HG02623 (cell line): Measurements from ENCODE around the gene PINK1.
"Not testable (repeated sequence)": the region's sequence is repeated elsewhere in the genome, so short reads cannot be mapped to it uniquely, and the experiment has no call there.

Source experiments
- ATAC-seq: cut with Tn5 transposase; IDR thresholded peaks from one replicate; pipeline ENCODE4 v1.9.1; 2021; ENCODE audit warnings: moderate library complexity; ENCODE audit not compliant: unreplicated experiment

PINK1 gene

DNA sequence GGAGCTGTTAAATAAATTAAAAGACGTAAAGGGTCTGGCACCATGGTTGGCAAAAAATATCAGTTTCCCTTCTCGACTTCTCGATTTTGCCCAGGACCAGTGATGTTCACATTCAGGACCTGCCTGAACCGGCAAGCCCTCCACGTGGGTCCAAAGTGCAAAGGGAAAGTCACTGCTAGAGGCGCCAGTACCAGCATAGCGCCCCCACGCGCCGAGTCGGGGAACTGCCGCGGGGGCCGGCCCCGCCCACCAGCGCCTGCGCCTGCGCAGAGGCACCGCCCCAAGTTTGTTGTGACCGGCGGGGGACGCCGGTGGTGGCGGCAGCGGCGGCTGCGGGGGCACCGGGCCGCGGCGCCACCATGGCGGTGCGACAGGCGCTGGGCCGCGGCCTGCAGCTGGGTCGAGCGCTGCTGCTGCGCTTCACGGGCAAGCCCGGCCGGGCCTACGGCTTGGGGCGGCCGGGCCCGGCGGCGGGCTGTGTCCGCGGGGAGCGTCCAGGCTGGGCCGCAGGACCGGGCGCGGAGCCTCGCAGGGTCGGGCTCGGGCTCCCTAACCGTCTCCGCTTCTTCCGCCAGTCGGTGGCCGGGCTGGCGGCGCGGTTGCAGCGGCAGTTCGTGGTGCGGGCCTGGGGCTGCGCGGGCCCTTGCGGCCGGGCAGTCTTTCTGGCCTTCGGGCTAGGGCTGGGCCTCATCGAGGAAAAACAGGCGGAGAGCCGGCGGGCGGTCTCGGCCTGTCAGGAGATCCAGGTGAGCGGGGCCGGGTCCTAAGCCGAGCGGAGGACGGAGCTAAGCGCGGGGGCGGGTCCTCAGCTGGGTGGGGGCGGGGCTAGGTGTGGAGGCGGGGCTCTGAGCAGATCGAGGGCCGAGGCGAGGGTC, at the start of gene PINK1:
PINK1 (plus strand) TSS at position 269 of the 875 bp plus-strand sequence; CDS start at position 360, 91 bp downstream.
- ATAC-seq = peak; percentile 57

DNA sequence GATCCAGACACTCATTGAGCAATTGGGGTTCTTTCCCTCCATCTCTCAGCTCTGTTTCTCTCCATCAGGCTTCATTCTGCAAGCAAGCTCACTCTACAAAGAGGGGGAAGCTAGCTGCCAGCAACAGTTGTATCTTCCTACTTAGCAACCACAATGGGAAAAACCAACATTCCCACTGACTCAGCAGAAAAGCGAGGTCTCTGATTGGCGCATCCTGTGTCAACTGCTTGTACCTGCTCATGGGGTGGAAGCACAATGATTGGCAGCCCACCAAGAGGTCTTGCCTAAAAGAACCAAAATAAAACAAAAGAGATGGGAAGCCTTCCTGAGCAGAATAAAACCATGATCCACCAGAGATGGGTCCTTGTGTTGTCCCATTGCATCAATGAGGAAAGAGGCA, 48.4 kb upstream of the PINK1 start:
- ATAC-seq = no peak

DNA sequence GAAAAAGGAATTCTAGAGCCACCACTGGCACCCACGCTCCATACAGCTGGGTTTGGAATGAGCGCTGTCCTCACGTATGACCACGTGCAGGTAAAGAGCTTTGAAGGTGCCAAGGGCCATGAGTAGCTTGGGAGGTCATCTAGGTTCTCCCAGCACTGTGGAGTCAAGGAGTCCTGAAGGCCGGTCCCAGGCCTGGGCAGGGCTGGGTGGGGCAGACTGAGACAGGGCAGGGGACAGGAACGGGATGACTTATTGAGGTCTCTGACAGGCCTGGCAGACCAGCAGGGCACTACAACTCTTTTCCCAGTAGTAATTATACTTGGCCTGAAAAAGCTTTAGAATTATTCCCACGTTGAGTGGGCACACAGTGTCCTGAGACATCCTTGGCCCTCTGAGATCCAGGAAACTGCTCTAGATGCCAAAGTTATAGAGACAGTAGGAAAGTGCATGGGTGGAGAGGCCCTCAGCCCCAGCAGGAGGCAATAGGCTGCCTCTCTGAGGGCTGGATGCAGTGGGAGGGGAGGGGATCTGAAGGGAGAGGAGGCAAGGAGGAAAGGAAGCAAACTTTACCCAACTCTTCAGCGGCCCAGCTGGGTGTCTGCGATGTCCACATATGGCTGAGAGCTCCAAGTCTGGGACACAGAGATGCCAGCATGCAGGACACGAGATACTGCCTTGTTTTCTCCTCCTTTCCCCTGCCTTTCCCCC, 46.2 kb upstream of the PINK1 start:
- no peak for ATAC-seq

DNA sequence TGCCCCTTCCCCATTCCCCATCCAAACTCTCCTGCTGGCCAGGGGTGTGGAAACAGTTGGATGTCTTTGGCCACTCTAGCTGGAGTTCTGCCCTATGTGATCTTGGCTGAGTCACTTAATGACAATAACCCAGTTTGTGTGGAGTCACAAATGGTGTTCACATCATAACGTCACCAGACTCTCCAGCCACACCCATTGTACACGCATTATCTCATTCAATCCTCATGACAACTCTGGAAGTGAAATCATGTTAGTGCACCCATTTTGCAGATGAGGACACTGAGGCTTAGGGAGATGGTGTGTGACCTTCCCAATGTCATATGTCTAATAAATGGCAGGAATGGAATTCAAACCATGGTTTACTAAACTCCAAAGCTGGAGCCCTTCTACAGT, 45.6 kb upstream of the PINK1 start:
- no peak for ATAC-seq

DNA sequence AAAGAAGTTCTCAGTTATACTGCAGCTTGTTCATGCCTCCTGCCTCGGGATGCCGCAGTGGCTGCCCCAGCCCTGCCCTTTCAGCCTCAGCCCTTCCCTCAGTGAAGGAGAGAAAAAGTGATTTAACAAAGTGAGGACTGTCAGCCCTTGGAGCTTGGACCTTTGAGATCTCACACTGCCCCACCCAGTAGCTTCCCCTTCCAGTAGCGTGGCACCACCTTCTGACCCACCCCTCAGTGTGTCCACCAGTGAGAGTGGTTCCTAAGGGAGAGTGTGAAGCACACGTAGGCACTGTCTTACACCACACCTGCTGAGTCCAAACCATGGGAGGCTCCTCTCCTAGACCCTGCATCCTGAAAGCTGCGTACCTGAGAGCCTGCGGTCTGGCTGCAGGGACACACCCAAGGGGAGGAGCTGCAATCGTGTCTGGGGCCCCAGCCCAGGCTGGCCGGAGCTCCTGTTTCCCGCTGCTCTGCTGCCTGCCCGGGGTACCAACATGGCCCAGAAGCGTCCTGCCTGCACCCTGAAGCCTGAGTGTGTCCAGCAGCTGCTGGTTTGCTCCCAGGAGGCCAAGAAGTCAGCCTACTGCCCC, 44.5 kb upstream of the PINK1 start, which contains the start of gene CDA:
CDA (plus strand) TSS at position 464 of the 592 bp plus-strand sequence; CDS start at position 497, 33 bp downstream.
- ATAC-seq = no peak

DNA sequence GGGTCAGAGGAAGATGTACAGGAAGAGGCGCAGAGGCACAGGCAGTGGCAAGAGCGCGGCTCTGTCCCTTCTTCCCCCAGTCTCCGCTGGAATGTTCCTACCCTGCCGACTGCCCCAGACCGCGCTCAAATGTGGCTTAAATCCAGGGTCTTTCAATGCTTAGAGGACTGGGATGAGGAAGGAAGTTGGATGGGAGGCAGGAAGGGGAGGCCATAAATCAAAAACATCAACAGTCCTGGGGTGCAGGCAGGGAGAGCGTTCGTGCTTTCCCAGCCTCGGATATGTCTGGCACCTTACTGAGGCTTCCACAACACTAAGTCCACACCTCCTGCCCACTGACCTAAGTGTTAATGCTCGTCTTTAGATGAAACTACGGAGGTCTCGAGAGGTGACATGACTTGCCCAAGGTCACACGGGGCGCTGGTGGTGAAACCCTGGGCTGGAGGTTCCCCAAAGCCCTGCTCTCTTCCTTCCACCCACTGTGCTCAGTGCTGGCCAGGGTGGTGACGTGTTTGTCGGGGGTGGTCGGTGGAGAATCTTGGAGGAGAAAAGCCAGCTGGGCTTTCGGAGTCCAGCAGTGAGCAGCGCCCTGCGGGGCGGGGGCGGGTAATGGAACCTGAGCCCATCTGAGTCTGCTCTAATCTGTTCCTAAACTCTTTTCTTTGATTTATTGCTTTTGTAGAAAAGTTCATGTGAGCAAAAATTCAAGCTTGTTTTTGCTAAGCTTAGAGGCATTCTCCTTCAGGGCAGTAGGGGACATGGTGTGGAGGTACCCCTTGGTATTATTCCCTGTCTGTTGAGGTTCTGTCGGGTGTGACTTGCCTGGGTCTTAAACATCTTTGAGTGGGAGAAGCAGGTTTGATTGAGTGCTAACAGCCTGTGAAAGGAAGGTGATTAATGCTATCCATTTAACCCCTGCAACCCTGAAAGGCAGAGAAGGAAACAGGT, 43.7 kb upstream of the PINK1 start:
- ATAC-seq = no peak

DNA sequence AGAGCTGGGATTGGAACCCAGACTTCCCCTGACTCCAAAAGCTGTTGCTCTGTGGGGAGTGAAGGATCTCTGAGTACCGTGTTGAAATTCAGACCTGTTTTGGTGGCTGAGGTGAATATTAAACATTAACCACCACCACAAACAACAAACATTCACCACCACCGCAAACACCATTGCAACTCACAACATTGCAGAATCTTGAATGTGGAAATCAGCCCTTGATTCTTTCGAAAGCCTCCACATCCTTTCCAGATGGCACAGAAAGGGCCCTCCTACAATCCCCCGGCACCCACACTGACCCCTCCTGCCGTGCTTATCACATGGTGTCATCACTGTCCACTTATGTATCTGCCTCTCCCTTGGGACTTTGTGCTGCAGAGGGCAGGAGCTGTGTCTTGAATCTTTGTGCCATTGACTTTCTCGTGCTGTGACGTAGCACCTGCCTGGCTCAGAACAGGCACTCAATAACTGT, 42.9 kb upstream of the PINK1 start:
- no peak for ATAC-seq

DNA sequence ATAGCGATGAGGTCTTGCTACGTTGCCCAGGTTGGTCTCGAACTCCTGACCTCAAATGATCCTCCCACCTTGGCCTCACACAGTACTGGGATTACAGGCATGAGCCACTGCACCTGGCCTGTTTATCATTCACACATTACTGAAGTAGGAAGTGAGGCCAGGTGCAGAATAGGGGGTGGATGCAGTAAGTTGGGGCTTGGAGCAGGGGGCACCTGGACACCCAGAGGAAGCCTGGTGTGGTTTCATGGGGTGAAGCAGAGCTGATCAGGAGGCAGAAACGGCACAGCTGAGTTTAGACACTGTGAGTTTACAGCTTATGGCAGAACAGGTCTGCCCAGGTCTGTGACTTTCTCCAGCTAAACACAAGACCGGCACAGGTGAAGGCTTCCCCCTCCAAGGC, 39.5 kb upstream of the PINK1 start:
- ATAC-seq = no peak

DNA sequence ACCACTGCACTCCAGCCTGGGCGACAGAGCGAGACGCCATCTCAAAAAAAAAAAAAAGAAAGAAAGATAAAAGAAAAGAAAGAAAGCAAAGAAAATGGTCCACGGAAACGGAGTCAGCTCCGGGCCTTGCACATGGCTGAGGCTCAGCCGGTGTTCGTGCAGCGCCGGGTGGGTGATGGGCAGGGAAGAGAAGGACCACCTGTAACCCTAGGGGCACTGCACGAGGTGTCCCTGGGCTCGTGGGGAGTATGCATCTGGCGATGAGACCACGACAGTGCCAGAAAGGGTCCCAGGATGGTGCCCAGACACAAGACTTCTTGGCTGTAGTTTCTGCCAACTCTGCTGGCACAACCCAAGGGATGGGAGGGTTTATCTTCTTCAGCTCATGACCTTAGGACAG, 38.5 kb upstream of the PINK1 start:
- ATAC-seq = no peak

DNA sequence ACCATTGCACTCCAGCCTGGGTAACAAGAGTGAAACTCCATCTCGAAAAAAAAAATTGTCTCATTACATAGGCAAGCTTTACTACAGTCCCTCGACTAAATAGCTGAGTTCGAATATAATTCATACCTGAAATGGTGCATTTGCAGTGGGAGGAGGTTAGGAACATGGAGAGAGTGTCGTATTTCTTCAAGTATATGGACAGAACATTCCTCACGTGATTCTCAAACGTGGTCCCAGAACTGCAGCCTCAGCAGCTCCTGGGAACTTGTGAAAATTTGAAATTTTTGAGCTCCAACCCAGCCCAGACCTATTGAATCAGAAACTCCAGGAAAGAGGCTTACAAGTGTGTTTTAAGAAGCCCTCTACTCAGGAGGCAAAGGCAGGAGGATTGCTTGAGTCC, 37.2 kb upstream of the PINK1 start:
- no peak for ATAC-seq

DNA sequence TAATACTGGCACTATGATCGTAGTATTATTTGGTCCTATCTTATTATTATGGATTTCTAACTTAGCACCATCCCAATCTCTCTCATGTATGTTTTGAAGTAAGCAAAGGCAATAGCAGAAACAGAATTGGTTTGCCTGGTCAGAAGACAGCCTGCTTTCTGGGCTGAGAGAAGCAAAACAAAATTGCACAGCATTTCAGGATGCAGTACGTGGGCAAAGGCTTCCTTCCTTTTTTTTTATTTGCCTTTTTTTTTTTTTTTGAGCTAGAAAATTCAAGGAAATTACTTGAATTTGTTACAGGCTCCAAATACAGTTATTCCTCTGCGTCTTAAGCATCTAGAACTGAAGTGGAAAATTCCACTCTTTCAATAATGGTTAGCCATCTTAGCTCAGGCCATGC, 35.6 kb upstream of the PINK1 start:
- ATAC-seq = no peak

DNA sequence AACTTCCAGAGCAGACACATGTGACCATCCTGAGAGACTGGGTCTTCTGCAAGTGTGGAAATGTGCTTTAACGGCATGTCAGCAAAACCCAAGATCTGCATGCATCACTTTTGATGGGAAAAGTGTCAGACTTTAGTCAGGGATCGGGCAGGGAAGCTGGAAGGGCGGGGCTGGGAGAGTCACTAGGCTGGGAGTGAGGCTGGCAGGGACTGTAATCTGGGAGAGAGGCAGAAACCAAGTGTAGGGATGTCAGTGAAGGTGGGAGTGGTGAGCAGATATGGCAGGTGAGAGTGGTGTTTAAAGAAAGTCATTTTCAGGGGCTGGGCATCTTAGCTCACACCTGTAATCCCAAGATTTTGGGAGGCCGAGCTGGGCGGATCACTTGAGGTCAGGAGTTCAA, 33.1 kb upstream of the PINK1 start:
- no peak for ATAC-seq

DNA sequence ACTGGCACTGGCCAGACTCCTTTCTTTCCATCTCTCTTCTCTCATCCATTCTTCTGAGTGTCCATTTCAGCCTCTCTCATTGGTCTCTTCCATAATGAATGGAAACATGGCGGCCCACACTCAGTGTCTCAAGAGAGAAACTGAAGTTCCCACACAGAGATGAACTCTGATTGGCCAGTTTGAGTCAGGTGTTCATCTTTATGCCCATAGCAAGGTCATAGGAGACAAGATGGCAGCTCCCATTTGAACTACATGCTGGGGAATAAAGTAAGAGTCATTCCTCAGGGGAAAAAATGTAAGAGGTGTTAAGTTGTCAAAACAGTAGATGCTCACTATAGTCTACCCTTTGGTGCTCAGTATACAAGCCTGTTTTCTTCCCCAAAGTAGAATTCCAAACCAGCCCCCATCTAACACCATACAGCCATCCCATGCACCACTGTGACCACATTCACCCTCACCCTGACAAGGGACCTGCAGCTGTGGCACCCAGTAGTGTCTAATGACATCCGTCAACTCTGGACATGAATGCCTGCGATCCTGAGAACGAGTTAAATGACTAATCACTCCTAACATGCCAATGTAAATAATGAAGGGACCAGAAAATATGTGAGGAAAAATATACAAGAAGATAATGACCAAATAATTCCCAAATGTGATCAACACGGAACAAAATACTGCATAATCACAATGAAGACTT, 32.0 kb upstream of the PINK1 start:
- no peak for ATAC-seq

DNA sequence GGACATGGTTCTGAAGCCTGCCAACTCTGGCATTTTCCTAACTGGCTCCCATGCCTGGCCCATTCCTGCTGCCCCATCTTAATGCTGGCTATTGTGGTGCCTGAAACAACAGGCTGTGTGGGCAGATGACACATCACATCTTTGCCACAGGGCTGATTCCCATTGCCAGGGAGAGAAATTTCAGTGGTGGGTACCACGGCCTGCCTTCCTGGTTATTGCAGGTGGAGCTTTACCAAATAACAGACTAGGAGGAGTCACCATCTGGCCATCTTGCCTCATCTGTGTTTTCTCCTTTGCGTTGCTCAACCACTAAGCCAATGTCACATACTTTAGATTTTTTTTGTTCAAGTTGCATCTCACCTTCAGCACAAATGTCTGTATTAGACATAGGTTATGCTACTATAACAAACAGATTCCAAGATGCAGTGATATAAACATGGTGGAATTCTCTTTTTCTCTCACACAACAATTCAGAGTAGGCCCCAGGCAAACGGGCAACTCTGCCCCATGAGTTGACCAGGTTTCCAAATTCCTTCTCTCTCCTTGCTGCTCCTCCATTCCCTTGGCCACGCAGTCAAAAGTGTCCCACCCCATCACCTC, 30.3 kb upstream of the PINK1 start:
- ATAC-seq = no peak

DNA sequence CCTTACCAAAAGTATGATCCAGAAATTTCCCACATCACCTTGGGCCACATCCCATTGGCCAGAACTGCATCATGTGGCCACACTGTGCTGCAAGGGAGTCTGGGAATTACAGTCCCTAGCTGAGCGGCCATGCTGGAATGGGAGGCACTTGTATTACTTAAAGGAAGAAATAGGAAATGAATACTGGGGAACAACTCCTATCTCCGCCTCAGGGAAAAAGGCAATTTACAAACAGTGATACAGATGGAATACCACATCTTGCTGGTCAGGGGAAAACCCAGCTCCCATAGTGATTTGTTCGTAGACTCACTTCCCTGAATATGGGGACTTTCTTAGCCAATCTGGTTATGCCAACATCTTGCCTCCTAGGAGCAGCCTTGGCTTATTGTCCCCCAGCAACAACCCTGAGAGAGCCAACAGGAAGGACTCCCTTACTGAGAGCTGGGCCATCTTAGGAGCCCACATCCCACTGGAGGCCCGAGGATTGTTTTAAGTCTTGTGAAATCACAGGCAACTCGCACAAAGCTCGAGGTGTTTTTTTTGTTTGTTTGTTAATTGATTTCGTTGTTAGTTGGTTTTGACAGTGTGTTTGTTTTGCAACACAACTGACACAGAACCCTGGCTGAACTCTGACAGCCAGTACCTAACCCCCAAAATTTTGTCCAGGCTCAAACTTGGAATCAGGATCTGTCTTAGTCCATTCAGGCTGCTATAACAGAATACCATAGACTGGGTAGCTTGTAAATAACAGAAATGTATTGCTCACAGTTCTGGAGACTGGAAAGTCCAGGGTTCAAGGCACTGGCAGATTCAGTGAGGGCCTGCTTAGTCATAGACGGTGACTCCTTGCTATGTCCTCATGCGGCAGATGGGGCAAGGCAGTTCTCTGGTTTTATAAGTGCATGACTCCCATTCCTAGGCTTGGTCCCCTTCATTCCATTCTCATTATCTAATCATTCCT, 29.5 kb upstream of the PINK1 start:
- no peak for ATAC-seq

DNA sequence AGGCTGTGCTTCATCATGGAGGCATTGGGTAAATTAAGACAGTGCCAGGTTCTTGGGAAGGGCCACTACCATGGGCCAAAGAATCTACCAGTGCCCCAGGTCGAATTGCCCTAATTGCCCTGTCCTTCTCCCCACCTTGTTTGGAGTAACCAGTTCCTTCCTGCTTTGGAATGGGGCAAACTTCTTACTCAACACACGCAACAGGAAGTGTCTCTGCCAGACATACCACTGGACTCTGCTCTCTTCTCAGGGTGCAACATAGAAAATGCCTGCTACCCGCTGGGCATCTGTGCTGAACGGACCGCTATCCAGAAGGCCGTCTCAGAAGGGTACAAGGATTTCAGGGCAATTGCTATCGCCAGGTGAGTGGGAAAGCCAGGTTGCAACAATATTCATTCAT, 28.6 kb upstream of the PINK1 start:
- no peak for ATAC-seq

DNA sequence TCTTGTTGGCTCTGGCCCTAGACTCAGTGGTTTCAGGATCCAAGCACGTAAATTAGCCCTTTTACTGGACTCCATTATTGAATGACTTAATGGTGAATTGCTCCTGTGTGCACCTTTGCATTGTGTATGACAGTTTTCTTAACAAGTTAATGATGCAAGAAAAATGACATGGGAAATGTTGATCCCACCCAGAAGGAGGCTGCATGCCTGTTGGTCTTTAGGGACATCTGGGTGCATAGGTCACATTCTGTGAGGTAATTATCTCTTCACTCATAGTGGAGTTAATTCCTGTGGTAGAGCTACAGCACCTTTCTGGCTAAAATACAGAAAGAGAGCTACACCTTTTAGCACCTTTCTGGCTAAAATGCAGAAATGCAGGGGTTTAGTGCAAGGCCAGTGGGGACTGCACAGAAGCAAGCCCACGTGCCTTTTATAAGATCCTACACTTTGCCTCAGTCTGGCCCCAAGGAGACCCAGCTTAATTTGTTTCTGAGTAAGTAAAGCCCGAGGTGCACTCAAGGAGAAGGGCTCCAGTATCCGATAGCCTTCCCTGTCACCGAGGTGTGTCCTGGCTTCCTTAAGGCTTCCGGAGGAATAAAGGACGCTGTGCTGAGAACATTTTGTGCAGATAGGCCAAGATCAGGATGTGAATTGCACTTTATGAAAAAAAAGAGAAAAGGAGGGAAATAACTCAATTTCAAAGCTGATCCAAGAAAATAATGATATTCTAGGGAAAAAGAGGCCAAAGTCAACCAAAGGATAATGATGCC, 26.3 kb upstream of the PINK1 start:
- not testable (repeated sequence) for ATAC-seq

DNA sequence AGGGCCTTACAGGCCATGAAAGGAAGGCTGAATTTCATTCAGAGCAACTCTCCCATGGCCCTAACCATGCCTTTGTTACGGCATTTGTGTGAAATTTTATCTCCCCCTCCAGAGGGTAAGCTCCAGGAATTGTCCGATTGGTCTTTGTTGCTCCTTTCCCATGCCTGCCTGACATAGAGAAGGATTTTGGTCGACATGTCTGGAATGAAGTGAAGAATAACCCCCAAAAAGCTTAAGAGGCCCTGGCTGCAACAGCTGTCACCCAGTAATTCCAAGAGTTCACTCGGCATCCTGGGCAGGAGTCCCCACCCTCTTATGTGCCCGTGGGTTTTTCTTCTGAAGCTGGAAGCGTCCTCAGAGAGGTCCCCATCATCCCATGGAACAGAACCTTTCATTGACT, 23.7 kb upstream of the PINK1 start:
- no peak for ATAC-seq
